Calu3 (cell line): ENCODE data around the gene TMA16. TPM values are rescaled to one million over a fixed set of nuclear protein-coding genes. Genes with fewer than 3 reads are reported as not detected.

Experiments
- BruUV-seq: library from RNA; stranded (reverse); fragments of 400-500 nt; replicated peaks from 2 replicates; lab custom pipeline; 2021; lab: Mats Ljungman, UMichigan
- CTCF ChIA-PET: fragments of 300-600 bp; sonication (Branson Sonifier 250); formaldehyde crosslinking; loops from one replicate; lab custom pipeline; 2022; ENCODE audit warnings: antibody characterized with exemption; lab: Charles Lee
- DNase-seq: peaks from one replicate; pipeline ENCODE4 v3.0.0; 2022
- H3K27ac Mint-ChIP-seq: one replicate; pipeline ENCODE4 v1.8.0; 2022; ENCODE audit warnings: mixed read lengths; ENCODE audit not compliant: unreplicated experiment
- H3K27me3 Mint-ChIP-seq: one replicate; pipeline ENCODE4 v1.8.0; 2022; ENCODE audit warnings: mixed read lengths; ENCODE audit not compliant: unreplicated experiment
- H3K36me3 Mint-ChIP-seq: one replicate; pipeline ENCODE4 v1.8.0; 2022; ENCODE audit warnings: mild to moderate bottlenecking, moderate library complexity, mixed read lengths; ENCODE audit not compliant: insufficient read depth, unreplicated experiment
- H3K4me1 Mint-ChIP-seq: one replicate; pipeline ENCODE4 v1.8.0; 2022; ENCODE audit warnings: mild to moderate bottlenecking, low read depth, mixed read lengths; ENCODE audit not compliant: unreplicated experiment
- H3K4me3 Mint-ChIP-seq: one replicate; pipeline ENCODE4 v1.8.0; 2022; ENCODE audit warnings: mild to moderate bottlenecking, low read depth, moderate library complexity, mixed read lengths; ENCODE audit not compliant: unreplicated experiment
- H3K9me3 Mint-ChIP-seq: one replicate; pipeline ENCODE4 v1.8.0; 2022; ENCODE audit warnings: low read depth, mixed read lengths; ENCODE audit not compliant: unreplicated experiment
- CTCF ChIP-seq: fragments of 200-600 bp; IDR thresholded peaks from one replicate; pipeline ENCODE4 v1.8.0; 2022; ENCODE audit warnings: antibody characterized with exemption; ENCODE audit not compliant: unreplicated experiment
- intact Hi-C: fragments of 100-400 bp; cut with micrococcal nuclease; formaldehyde crosslinking; loops from one replicate; pipeline ENCODE4 v1.10.0; 2022; ENCODE audit not compliant: unreplicated experiment
- total RNA-seq: library from RNA; stranded (reverse); gene quantifications from 2 replicates; pipeline ENCODE4 v1.2.3, GENCODE V29; 2022

Gene TMA16
- total RNA-seq, 1 experiment from 2014 or later: 44.1 TPM

GRCh38 chr4:163527172-163527571, 32.7 kb downstream of the TMA16 start:
- Mint-ChIP-seq H3K4me3 (no peak overlapping the region), H3K9me3 (no peaks in the 10 kb centered on the region), H3K4me1 (no peaks in the 10 kb centered on the region), H3K27ac (no peak overlapping the region), H3K27me3 (no peaks in the 10 kb centered on the region), H3K36me3 (peaks cover 17% of the 10 kb centered on the region)
- BruUV-seq: no TSS peak
- DNase-seq: no peak
- CTCF ChIA-PET: no interaction called here
- intact Hi-C loops: no loop called here
- TF ChIP-seq CTCF: no peak

GRCh38 chr4:163528653-163529052, 34.2 kb downstream of the TMA16 start:
- CTCF ChIA-PET: no interaction called here
- BruUV-seq: no TSS peak
- H3K4me3 Mint-ChIP-seq: no peak overlapping the region
- no peak overlapping the region for H3K27ac Mint-ChIP-seq
- no peaks in the 10 kb centered on the region for H3K9me3 Mint-ChIP-seq
- no peak for DNase-seq
- no peak for TF ChIP-seq CTCF
- H3K27me3 Mint-ChIP-seq: no peaks in the 10 kb centered on the region
- H3K36me3 Mint-ChIP-seq: peaks cover 11% of the 10 kb centered on the region
- intact Hi-C loops: no loop called here
- no peaks in the 10 kb centered on the region for H3K4me1 Mint-ChIP-seq

- CTCF ChIA-PET: no interaction called here
- no peaks in the 10 kb centered on the region for H3K4me1 Mint-ChIP-seq
- no peak overlapping the region for H3K27ac Mint-ChIP-seq
- peaks cover 16% of the 10 kb centered on the region for H3K36me3 Mint-ChIP-seq
- intact Hi-C loops: no loop called here
- no peak for TF ChIP-seq CTCF
- DNase-seq: no peak
- no TSS peak for BruUV-seq
- H3K9me3 Mint-ChIP-seq: no peaks in the 10 kb centered on the region
- no peaks in the 10 kb centered on the region for H3K27me3 Mint-ChIP-seq
- H3K4me3 Mint-ChIP-seq: no peak overlapping the region
Observed at GRCh38 chr4:163534056-163534455, 39.6 kb downstream of the TMA16 start.

- CTCF ChIA-PET: no interaction called here
- Mint-ChIP-seq H3K4me3 (no peak overlapping the region), H3K36me3 (peaks cover 16% of the 10 kb centered on the region), H3K4me1 (no peaks in the 10 kb centered on the region), H3K27ac (no peak overlapping the region), H3K9me3 (no peaks in the 10 kb centered on the region), H3K27me3 (no peaks in the 10 kb centered on the region)
- no TSS peak for BruUV-seq
- TF ChIP-seq CTCF: no peak
- intact Hi-C loops: no loop called here
- DNase-seq: no peak
Observed at GRCh38 chr4:163535657-163536056, 41.2 kb downstream of the TMA16 start.
